Panc1 (cell line): Measurements from ENCODE around the gene ASB2. TPM values are rescaled to one million over a fixed set of nuclear protein-coding genes. Genes with fewer than 3 reads are reported as not detected.

ENCODE experiments used
- ATAC-seq: fragments of 200-7000 bp; cut with Tn5 transposase; 2 replicates; pipeline ENCODE4 v1.9.1; 2020; ENCODE audit warnings: mild to moderate bottlenecking, moderate library complexity
- BruUV-seq: library from RNA; stranded (reverse); fragments of 400-500 nt; replicated peaks from 2 replicates; lab custom pipeline; 2021; lab: Mats Ljungman, UMichigan
- CTCF ChIA-PET: fragments of 300-600 bp; sonication (Branson Sonifier 250); formaldehyde crosslinking; loops from one replicate; lab custom pipeline; 2022; ENCODE audit warnings: antibody characterized with exemption; lab: Charles Lee
- POLR2A ChIA-PET: fragments of 300-600 bp; sonication (Branson Sonifier 250); formaldehyde crosslinking; loops from one replicate; lab custom pipeline; 2022; ENCODE audit warnings: antibody characterized with exemption; lab: Charles Lee
- DNase-seq: peaks from one replicate; pipeline ENCODE4 v3.0.0-alpha.2; 2010; ENCODE audit warnings: low read depth, low spot score
- H3K27ac ChIP-seq: 2 replicates; pipeline ENCODE4 v1.5.1; 2011; ENCODE audit warnings: mild to moderate bottlenecking, low read length, inconsistent platforms
- H3K27me3 ChIP-seq: fragments of 200-500 bp; sonication (Bioruptor generic); 2 replicates; pipeline ENCODE4 v1.6.0; 2014; ENCODE audit warnings: low read length, inconsistent platforms; ENCODE audit not compliant: control insufficient read depth, insufficient read depth
- H3K36me3 ChIP-seq: fragments of 200-500 bp; sonication (Bioruptor generic); 2 replicates; pipeline ENCODE4 v1.5.1; 2014; ENCODE audit warnings: inconsistent platforms, mild to moderate bottlenecking, low read length, moderate library complexity; ENCODE audit not compliant: control insufficient read depth, insufficient read depth
- H3K4me1 ChIP-seq: 2 replicates; pipeline ENCODE4 v1.5.1; 2011; ENCODE audit warnings: inconsistent platforms, mild to moderate bottlenecking, low read length, moderate library complexity; ENCODE audit not compliant: control insufficient read depth, insufficient read depth
- H3K4me3 ChIP-seq, 2 experiments: 2 replicates each; pipeline ENCODE4 v1.5.1; 2011 to 2012; ENCODE audit warnings: low read depth in 2 of 2, low read length in 2 of 2, mild to moderate bottlenecking in 2 of 2, inconsistent platforms in 1 of 2, moderate library complexity in 1 of 2
- H3K9me3 ChIP-seq: fragments of 200-500 bp; sonication (Bioruptor generic); 2 replicates; pipeline ENCODE4 v1.5.1; 2014; ENCODE audit warnings: low read depth, mild to moderate bottlenecking, inconsistent platforms, low read length, moderate library complexity; ENCODE audit not compliant: control insufficient read depth, insufficient read depth
- POLR2AphosphoS5 ChIP-seq: IDR thresholded peaks from 2 replicates; pipeline ENCODE4 v1.6.1; 2012; ENCODE audit warnings: mild to moderate bottlenecking, low read depth, low read length, moderate library complexity
- SIN3A ChIP-seq: IDR thresholded peaks from 2 replicates; pipeline ENCODE4 v1.6.1; 2012; ENCODE audit warnings: low read depth, mild to moderate bottlenecking, low read length, moderate library complexity, borderline replicate concordance; ENCODE audit not compliant: insufficient read depth
- TCF7L2 ChIP-seq: IDR thresholded peaks from 2 replicates; pipeline ENCODE4 v1.6.1; 2011; ENCODE audit warnings: mild to moderate bottlenecking, low read depth, low read length, inconsistent platforms
- in situ Hi-C: cut with HindIII; loops from 2 replicates; pipeline ENCODE4 v1.10.0; 2016; ENCODE audit warnings: low sequenced_read_pairs, low pct_unique_long_range_greater_than_20kb
- intact Hi-C: fragments of 100-400 bp; cut with micrococcal nuclease; formaldehyde crosslinking; loops from one replicate; pipeline ENCODE4 v1.10.0; 2022; ENCODE audit not compliant: unreplicated experiment
- total RNA-seq: library from RNA; stranded (reverse); gene quantifications from one replicate; pipeline ENCODE4 v1.2.1, GENCODE V29; 2021; ENCODE audit not compliant: unreplicated experiment
- TF ChIP-seq, protein P1 (sequence below): fragments of 450-650 bp; IDR thresholded peaks from 2 replicates; pipeline ENCODE4 v1.5.1; 2017; ENCODE audit warnings: mild to moderate bottlenecking
- TF ChIP-seq, protein P2 (sequence below), 2 experiments: IDR thresholded peaks; 2 replicates each; pipeline ENCODE4 v1.6.1; 2011 to 2012; ENCODE audit warnings: low read depth in 2 of 2, control low read depth in 1 of 2, low read length in 1 of 2, mild to moderate bottlenecking in 1 of 2, moderate library complexity in 1 of 2; ENCODE audit not compliant: insufficient read depth in 1 of 2

Gene ASB2
- total RNA-seq, 1 experiment from 2014 or later = 0.28 TPM

- ChIA-PET CTCF (interaction anchor here (0.8 to 2.1 kb wide), 2 partner anchors 13 to 58 kb away, joined by 6 to 16 read pairs; no protein-coding TSS in a partner anchor), POLR2A (no interaction called here)
- DNase-seq = no peak
- H3K4me3 ChIP-seq = no peak within 1 kb of the TSS
- no peaks in the 10 kb centered on the region for H3K27me3 ChIP-seq
- no peak for ATAC-seq
- no peaks in the 10 kb centered on the region for H3K36me3 ChIP-seq
- H3K27ac ChIP-seq = no peak within 1 kb of the TSS
- in situ Hi-C loops (no loop called here), intact Hi-C loops (no loop called here)
- no peak for TF ChIP-seq SIN3A
- TF ChIP-seq TCF7L2 = no peak
- no peak for TF ChIP-seq POLR2AphosphoS5
- TF ChIP-seq, protein P1, sequence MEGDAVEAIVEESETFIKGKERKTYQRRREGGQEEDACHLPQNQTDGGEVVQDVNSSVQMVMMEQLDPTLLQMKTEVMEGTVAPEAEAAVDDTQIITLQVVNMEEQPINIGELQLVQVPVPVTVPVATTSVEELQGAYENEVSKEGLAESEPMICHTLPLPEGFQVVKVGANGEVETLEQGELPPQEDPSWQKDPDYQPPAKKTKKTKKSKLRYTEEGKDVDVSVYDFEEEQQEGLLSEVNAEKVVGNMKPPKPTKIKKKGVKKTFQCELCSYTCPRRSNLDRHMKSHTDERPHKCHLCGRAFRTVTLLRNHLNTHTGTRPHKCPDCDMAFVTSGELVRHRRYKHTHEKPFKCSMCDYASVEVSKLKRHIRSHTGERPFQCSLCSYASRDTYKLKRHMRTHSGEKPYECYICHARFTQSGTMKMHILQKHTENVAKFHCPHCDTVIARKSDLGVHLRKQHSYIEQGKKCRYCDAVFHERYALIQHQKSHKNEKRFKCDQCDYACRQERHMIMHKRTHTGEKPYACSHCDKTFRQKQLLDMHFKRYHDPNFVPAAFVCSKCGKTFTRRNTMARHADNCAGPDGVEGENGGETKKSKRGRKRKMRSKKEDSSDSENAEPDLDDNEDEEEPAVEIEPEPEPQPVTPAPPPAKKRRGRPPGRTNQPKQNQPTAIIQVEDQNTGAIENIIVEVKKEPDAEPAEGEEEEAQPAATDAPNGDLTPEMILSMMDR = no peak
- TF ChIP-seq, protein P2, sequence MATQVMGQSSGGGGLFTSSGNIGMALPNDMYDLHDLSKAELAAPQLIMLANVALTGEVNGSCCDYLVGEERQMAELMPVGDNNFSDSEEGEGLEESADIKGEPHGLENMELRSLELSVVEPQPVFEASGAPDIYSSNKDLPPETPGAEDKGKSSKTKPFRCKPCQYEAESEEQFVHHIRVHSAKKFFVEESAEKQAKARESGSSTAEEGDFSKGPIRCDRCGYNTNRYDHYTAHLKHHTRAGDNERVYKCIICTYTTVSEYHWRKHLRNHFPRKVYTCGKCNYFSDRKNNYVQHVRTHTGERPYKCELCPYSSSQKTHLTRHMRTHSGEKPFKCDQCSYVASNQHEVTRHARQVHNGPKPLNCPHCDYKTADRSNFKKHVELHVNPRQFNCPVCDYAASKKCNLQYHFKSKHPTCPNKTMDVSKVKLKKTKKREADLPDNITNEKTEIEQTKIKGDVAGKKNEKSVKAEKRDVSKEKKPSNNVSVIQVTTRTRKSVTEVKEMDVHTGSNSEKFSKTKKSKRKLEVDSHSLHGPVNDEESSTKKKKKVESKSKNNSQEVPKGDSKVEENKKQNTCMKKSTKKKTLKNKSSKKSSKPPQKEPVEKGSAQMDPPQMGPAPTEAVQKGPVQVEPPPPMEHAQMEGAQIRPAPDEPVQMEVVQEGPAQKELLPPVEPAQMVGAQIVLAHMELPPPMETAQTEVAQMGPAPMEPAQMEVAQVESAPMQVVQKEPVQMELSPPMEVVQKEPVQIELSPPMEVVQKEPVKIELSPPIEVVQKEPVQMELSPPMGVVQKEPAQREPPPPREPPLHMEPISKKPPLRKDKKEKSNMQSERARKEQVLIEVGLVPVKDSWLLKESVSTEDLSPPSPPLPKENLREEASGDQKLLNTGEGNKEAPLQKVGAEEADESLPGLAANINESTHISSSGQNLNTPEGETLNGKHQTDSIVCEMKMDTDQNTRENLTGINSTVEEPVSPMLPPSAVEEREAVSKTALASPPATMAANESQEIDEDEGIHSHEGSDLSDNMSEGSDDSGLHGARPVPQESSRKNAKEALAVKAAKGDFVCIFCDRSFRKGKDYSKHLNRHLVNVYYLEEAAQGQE (IDR thresholded peaks at IDR 0.05; ENCODE audit: insufficient read depth in 1 of 2, low read depth in 2 of 2, low read length in 1 of 2) = no peak
- no TSS peak for BruUV-seq
- no peaks in the 10 kb centered on the region for H3K4me1 ChIP-seq
- no peaks in the 10 kb centered on the region for H3K9me3 ChIP-seq
Observed at GRCh38 chr14:93997082-93997481, 20.7 kb upstream of the ASB2 start, which contains the start of gene CCDC197. Gene CCDC197 (plus strand): TSS chr14:93997301. CDS start chr14:93998132, 831 bp downstream.

- no peak for ATAC-seq
- Histone ChIP-seq H3K4me1 (no peaks in the 10 kb centered on the region), H3K27me3 (no peaks in the 10 kb centered on the region), H3K27ac (no peak overlapping the region), H3K36me3 (no peaks in the 10 kb centered on the region), H3K9me3 (no peaks in the 10 kb centered on the region), H3K4me3 (no peak overlapping the region)
- CTCF ChIA-PET = interaction anchor here (0.8 to 2.1 kb wide), 2 partner anchors 14 to 57 kb away, joined by 6 to 16 read pairs; no protein-coding TSS in a partner anchor
- POLR2A ChIA-PET = no interaction called here
- no peak for DNase-seq
- intact Hi-C loops = no loop called here
- no TSS peak for BruUV-seq
- in situ Hi-C loops = no loop called here
- TF ChIP-seq POLR2AphosphoS5 (no peak), SIN3A (no peak), TCF7L2 (no peak)
- TF ChIP-seq, protein P1 = no peak
- TF ChIP-seq, protein P2 (IDR thresholded peaks at IDR 0.05; ENCODE audit: insufficient read depth in 1 of 2, low read depth in 2 of 2, low read length in 1 of 2) = no peak
Observed at GRCh38 chr14:93996130-93996695, 19.8 kb upstream of the ASB2 start.
